ACC112 (cell line): ENCODE data around the gene KASH5.

ENCODE experiments used
- H2AFZ ChIP-seq: fragments of 200-600 bp; sonication (generic); one replicate; pipeline ENCODE4 v1.6.0; 2017; ENCODE audit warnings: antibody characterized with exemption, low read length; ENCODE audit not compliant: unreplicated experiment
- H3K27ac ChIP-seq: fragments of 200-600 bp; sonication (generic); 2 replicates; pipeline ENCODE4 v1.5.1; 2014; ENCODE audit warnings: low read depth, mild to moderate bottlenecking, antibody characterized with exemption, low read length, moderate library complexity
- H3K27me3 ChIP-seq: fragments of 200-600 bp; sonication (generic); 2 replicates; pipeline ENCODE4 v1.6.1; 2014; ENCODE audit warnings: mild to moderate bottlenecking, antibody characterized with exemption, low read length, moderate library complexity, mixed read lengths; ENCODE audit not compliant: insufficient read depth
- H3K36me3 ChIP-seq: fragments of 200-600 bp; sonication (generic); 2 replicates; pipeline ENCODE4 v1.6.1; 2016; ENCODE audit warnings: mild to moderate bottlenecking, antibody characterized with exemption, low read length, moderate library complexity, mixed read lengths; ENCODE audit not compliant: insufficient read depth
- H3K4me1 ChIP-seq: fragments of 200-600 bp; sonication (generic); one replicate; pipeline ENCODE4 v1.6.1; 2016; ENCODE audit warnings: low read length, mixed read lengths; ENCODE audit not compliant: insufficient read depth, unreplicated experiment, control insufficient read depth
- H3K4me3 ChIP-seq: fragments of 200-600 bp; sonication (generic); 2 replicates; pipeline ENCODE4 v1.5.1; 2014; ENCODE audit warnings: mild to moderate bottlenecking, low read depth, low read length
- H3K79me2 ChIP-seq: fragments of 200-600 bp; sonication (generic); one replicate; pipeline ENCODE4 v1.6.0; 2016; ENCODE audit warnings: low read length; ENCODE audit not compliant: control insufficient read depth, unreplicated experiment, insufficient read depth

The KASH5 gene

DNA sequence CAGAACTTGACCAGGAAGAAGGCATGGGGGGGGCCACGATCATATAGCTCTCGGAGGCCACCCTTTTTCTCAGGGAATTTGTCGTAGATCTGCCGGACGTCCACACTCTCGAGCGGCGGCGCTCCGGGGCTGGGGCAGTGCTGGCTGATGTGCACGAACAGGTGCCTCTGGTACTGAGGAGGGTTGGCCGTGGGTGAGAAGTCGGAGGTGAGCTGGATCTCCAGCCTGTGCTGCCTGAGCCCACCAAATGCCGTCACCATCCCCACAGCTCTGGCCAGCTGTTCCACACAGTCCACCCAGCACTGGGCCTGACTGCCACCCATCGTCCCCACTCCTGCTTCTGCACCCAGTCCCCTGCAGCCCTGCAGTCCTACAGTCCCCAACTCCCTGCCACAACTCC is 40.9 kb upstream of the KASH5 start:
- Histone ChIP-seq H3K27me3 (no peaks in the 10 kb centered on the region), H2AFZ (no peak overlapping the region), H3K4me1 (no peaks in the 10 kb centered on the region), H3K36me3 (peaks cover 3% of the 10 kb centered on the region; the same call in 1 of the 2 replicates), H3K4me3 (no peak overlapping the region), H3K79me2 (no peaks in the 10 kb centered on the region), H3K27ac (no peak overlapping the region)

DNA sequence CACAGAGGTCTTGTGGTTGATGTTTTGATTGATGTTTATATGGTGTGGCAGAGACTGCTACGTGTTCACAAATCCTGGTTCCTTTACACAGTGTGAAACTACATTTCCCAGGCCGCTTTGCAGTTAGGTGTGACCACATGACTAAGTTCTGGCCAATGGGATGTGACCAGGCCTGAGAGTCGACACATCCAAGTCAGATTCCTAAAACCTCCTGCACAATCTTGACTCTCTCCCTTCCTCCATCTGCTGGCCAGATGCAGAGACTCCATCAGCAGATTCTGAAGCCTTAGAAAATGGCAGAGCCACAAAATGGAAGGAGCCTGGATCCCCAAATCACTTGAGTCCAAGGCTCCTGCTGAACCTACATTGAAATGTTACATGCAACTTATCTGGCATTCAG is 40.2 kb upstream of the KASH5 start:
- H3K4me1 ChIP-seq: no peaks in the 10 kb centered on the region
- H3K27ac ChIP-seq: no peak overlapping the region
- H3K4me3 ChIP-seq: no peak overlapping the region
- H3K79me2 ChIP-seq: no peaks in the 10 kb centered on the region
- H3K36me3 ChIP-seq: peaks cover 3% of the 10 kb centered on the region; the same call in 1 of the 2 replicates
- no peak overlapping the region for H2AFZ ChIP-seq
- H3K27me3 ChIP-seq: no peaks in the 10 kb centered on the region

DNA sequence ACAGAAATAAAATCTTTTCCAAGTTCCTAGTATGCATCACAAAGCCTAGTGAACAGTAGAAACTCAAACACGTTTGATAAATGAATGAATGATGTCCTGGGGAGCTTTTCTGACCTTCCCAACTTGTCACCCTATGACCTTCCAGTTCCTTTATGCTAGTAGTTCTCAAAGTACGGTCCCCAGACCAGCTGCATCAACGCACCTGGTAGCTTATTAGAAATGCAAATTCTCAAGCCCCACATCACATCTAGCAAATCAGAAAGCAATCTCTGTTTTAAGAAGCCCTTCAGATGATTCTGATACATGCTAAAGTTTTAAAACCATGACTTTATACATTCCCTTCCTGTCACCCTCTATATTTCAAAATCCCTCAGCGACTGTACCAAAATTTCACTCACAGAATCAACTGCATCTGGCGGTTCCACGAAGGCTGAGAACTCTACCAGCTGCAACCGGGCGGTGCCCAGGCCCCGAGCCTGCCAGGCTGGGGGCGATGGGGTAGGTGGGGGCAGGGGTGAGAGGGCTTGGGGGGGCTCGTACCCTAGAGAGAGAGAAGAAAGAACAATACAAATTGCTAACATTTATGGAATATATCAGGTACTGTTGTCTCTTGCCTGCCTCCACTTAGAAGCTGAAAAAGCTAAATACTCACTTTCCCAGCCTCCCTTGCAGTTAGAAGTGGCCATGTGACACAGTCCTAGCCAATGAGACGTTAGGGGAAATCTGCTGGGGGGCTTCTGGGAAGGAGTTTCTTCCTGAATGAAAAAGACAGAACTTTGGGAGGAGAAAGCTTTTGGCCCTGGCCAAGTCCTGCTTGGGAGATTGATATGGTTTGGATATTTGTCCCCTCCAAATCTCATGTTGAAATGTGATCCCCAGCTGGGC is 39.5 kb upstream of the KASH5 start:
- H2AFZ ChIP-seq: no peak overlapping the region
- no peak overlapping the region for H3K4me3 ChIP-seq
- H3K4me1 ChIP-seq: no peaks in the 10 kb centered on the region
- no peaks in the 10 kb centered on the region for H3K27me3 ChIP-seq
- H3K36me3 ChIP-seq: peaks cover 3% of the 10 kb centered on the region; the same call in 1 of the 2 replicates
- H3K27ac ChIP-seq: no peak overlapping the region
- no peaks in the 10 kb centered on the region for H3K79me2 ChIP-seq

DNA sequence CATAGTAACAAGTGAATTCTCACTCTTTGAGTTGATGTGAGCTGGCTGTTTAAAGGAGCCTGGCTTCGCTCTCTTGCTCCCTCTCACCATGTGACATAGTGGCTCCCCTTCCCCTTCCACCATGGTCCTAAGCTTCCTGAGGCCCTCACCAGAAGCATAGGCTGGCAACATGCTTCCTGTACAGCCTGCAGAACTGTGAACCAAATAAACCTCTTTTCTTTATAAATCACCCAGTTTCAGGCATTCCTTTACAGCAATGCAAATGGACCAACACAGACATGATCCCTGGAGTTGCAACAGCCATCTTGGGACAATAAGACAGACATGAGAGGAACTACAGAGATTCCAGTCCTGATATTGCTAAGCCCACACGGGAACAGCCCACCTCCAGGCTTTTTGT is 38.5 kb upstream of the KASH5 start:
- no peak overlapping the region for H2AFZ ChIP-seq
- H3K4me1 ChIP-seq: no peaks in the 10 kb centered on the region
- H3K4me3 ChIP-seq: no peak overlapping the region
- no peak overlapping the region for H3K27ac ChIP-seq
- peaks cover 3% of the 10 kb centered on the region; the same call in 1 of the 2 replicates for H3K36me3 ChIP-seq
- H3K27me3 ChIP-seq: no peaks in the 10 kb centered on the region
- no peaks in the 10 kb centered on the region for H3K79me2 ChIP-seq

DNA sequence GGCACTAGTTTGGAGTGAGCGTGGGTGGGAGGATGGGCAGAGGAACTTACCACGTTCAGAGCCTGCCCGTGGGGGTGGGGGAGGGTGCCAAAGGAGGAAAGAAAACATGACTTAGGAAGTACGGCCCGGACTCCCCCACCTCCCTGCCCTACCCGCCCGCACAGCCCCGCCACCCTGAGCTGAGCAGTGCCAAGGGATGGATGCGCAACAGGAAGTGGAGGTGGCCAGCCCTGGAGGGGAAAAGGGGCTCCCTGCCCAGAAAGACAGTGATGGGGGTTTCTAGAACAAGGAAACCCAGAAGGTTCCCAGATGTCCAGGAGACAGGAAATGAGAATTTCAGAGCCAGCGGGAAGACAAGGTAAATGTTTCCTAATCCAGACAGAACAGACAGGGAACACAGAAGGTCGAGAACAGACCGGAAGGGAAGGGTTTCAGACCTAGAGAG is 32.1 kb upstream of the KASH5 start:
- no peak overlapping the region for H3K4me3 ChIP-seq
- no peaks in the 10 kb centered on the region for H3K36me3 ChIP-seq
- H3K4me1 ChIP-seq: no peaks in the 10 kb centered on the region
- H3K27me3 ChIP-seq: no peaks in the 10 kb centered on the region
- H3K27ac ChIP-seq: no peak overlapping the region
- H3K79me2 ChIP-seq: no peaks in the 10 kb centered on the region
- H2AFZ ChIP-seq: no peak overlapping the region

DNA sequence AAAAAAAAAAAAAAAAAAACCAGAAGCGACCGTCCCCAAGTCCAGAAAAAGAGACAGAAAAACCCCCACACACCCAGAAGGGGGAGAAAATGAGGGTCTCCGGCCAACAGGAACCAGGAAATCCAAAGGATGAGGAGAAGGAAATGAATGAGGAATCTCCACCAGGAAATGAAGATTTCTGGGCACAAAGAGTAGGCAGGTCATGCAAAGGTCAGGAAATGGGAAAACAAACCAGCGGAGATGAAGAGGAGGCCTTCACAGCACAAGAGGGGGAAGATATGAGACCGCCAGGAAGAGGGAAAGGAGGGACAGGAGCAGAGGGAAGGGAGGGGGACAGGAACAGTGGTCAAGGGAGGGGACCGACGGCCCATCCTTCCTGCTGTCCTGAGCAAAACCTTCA is 31.7 kb upstream of the KASH5 start:
- no peaks in the 10 kb centered on the region for H3K4me1 ChIP-seq
- no peak overlapping the region for H3K27ac ChIP-seq
- no peak overlapping the region for H3K4me3 ChIP-seq
- H3K27me3 ChIP-seq: no peaks in the 10 kb centered on the region
- H3K36me3 ChIP-seq: no peaks in the 10 kb centered on the region
- no peaks in the 10 kb centered on the region for H3K79me2 ChIP-seq
- no peak overlapping the region for H2AFZ ChIP-seq

DNA sequence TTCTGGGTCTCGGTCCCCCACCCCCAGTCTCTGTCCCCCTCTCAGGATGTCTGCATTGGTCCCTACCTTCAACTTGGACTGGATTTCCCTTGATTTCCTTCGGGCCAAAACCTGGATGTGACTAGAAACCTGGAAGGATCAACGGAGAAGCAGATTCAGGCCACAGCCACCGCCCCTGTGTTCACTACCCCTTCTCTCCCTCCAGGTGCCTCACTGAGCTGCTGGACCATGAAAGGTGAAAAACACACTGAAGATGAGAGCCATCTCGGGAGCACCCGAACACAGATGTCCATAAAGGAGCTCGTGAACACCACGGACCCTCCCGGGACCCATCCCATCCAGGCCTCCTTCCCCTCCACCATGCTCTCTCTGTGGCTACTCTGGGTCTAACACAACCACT is 30.9 kb upstream of the KASH5 start:
- Histone ChIP-seq H3K27ac (no peak overlapping the region), H3K36me3 (no peaks in the 10 kb centered on the region), H3K79me2 (no peaks in the 10 kb centered on the region), H3K4me1 (no peaks in the 10 kb centered on the region), H2AFZ (no peak overlapping the region), H3K4me3 (no peak overlapping the region), H3K27me3 (no peaks in the 10 kb centered on the region)

DNA sequence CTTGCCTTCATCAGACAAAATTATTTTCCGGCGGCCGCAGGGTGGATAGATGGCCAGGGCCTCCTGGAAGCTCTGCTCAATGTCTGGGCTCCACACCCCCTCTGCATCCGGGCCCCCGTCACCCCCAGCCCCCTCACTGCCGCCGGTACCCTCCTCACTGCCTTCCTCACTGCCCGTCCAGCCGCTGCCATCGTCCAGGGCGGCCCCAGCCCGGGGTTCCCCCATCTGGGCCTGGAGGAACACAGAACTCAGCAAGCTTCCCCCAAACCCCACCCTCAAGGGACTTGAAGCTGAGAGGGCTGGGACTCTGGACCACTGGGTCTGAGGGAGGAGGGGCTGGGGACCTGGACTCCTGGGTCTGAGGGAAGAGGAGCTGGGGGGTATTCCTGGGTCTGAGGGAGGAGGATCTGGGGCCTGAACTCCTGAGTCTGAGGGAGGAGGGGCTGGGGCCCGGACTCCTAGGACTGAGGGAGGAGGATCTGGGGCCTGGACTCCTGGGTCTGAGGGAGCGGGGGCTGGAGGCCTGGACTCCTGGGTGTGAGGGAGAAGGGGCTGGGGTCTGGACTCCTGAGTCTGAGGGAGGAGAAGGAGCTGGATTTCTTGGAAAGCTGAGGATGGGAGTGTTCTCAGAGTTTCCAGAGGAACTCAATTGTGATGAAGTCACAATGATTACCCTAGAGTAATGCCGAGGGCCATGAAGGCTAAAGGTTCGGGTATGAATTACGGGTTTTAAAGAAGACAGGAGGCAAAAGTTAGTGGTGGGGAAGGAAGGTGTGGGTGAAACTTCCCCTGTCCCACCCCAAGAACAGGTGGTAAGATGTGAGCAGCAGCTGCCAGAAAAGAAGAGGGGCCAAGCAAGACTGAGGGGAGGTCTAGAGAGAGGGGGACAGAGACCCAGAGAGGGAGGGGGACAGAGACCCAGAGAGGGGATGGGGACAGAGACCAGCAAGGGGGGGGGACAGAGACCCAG is 27.9 kb upstream of the KASH5 start:
- no peaks in the 10 kb centered on the region for H3K36me3 ChIP-seq
- no peak overlapping the region for H2AFZ ChIP-seq
- no peak overlapping the region for H3K27ac ChIP-seq
- H3K4me1 ChIP-seq: no peaks in the 10 kb centered on the region
- H3K79me2 ChIP-seq: no peaks in the 10 kb centered on the region
- no peak overlapping the region for H3K4me3 ChIP-seq
- H3K27me3 ChIP-seq: no peaks in the 10 kb centered on the region

DNA sequence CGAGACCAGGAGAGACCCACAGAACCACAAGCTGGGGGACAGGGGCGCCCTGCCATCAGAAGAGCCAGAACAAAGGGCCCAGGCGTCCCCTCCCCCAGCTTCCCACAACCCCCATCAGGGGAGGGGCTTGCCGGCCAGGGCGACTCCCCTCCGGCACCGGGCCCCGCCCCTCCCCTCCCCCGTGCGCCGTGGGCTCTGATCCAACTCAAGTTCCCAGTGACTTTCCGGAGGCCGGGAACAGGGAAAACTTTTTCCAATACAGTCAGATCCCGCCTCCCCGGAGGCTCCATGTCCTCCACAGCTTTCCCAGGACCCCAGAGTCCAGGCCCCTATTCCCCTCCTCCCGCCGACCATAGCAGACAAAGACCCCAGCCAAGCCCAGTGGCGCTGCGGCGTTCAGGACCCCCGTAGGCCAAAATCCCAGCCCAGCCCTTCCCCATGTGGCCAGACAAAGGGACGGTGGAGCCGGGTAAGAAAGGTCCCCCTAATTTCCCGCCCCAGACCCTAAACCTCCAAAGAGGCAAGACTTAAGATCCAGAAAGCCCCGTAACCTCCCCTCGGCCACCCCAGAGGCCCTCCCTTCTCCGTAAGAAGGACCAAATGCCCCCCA is 26.5 kb upstream of the KASH5 start:
- H2AFZ ChIP-seq: peak overlapping the region; percentile 36
- no peaks in the 10 kb centered on the region for H3K27me3 ChIP-seq
- no peaks in the 10 kb centered on the region for H3K79me2 ChIP-seq
- H3K4me1 ChIP-seq: no peaks in the 10 kb centered on the region
- no peaks in the 10 kb centered on the region for H3K36me3 ChIP-seq
- H3K4me3 ChIP-seq: peak overlapping the region; percentile 84
- no peak overlapping the region for H3K27ac ChIP-seq
